Hepatocyte (in vitro differentiated cells): ENCODE data around the gene FNIP2. TPM values are rescaled to one million over a fixed set of nuclear protein-coding genes. Genes with fewer than 3 reads are reported as not detected.

Experiments used
- DNase-seq: peaks from one replicate; pipeline ENCODE4 v3.0.0-alpha.2; 2016; ENCODE audit warnings: low spot score
- H2AFZ ChIP-seq: fragments of 200-600 bp; sonication (generic); 2 replicates; pipeline ENCODE4 v1.6.0; 2016; ENCODE audit warnings: antibody characterized with exemption, mild to moderate bottlenecking
- H3K27ac ChIP-seq: fragments of 200-600 bp; sonication (generic); 2 replicates; pipeline ENCODE4 v1.5.1; 2016; ENCODE audit warnings: mild to moderate bottlenecking
- H3K27me3 ChIP-seq: fragments of 200-600 bp; sonication (generic); 2 replicates; pipeline ENCODE4 v1.6.1; 2016
- H3K36me3 ChIP-seq: fragments of 200-600 bp; sonication (generic); replicated peaks from 2 replicates; pipeline ENCODE4 v1.5.1; 2016; ENCODE audit warnings: low read depth; ENCODE audit not compliant: insufficient read depth
- H3K4me1 ChIP-seq: fragments of 200-600 bp; sonication (generic); 2 replicates; pipeline ENCODE4 v1.5.1; 2016; ENCODE audit warnings: mild to moderate bottlenecking, moderate library complexity; ENCODE audit not compliant: insufficient read depth
- H3K4me2 ChIP-seq: fragments of 200-600 bp; sonication (generic); 2 replicates; pipeline ENCODE4 v1.6.0; 2016
- H3K4me3 ChIP-seq: fragments of 200-600 bp; sonication (generic); 2 replicates; pipeline ENCODE4 v1.5.1; 2016; ENCODE audit warnings: mild to moderate bottlenecking
- H3K79me2 ChIP-seq: fragments of 200-600 bp; sonication (generic); 2 replicates; pipeline ENCODE4 v1.6.0; 2017; ENCODE audit warnings: mild to moderate bottlenecking
- H3K9me2 ChIP-seq: fragments of 200-600 bp; sonication (generic); replicated peaks from 2 replicates; pipeline ENCODE4 v1.6.0; 2017; ENCODE audit warnings: mild to moderate bottlenecking; ENCODE audit not compliant: insufficient read depth
- H3K9me3 ChIP-seq: fragments of 200-600 bp; sonication (generic); 2 replicates; pipeline ENCODE4 v1.5.1; 2016; ENCODE audit warnings: low read depth, mild to moderate bottlenecking
- H4K20me1 ChIP-seq: fragments of 200-600 bp; sonication (generic); 2 replicates; pipeline ENCODE4 v1.6.0; 2016; ENCODE audit warnings: mild to moderate bottlenecking; ENCODE audit not compliant: insufficient read depth, poor library complexity, severe bottlenecking
- EZH2 ChIP-seq: fragments of 200-600 bp; sonication (generic); IDR thresholded peaks from 2 replicates; pipeline ENCODE4 v1.6.1; 2016; ENCODE audit warnings: antibody characterized with exemption, mild to moderate bottlenecking, borderline replicate concordance
- EZH2phosphoT487 ChIP-seq: fragments of 200-600 bp; sonication (generic); IDR thresholded peaks from one replicate; pipeline ENCODE4 v1.6.1; 2018; ENCODE audit warnings: antibody characterized with exemption, mild to moderate bottlenecking, low read depth, moderate library complexity; ENCODE audit not compliant: unreplicated experiment, severe bottlenecking
- WGBS: methylation state at CpG from one replicate; pipeline ENCODE4 v1.1.6; 2016; ENCODE audit warnings: low lambda C conversion rate; ENCODE audit errors: missing lambda C conversion rate; 5-methylcytosine and 5-hydroxymethylcytosine counted together
- polyA plus RNA-seq: library from polyadenylated mRNA; unstranded; fragments of >200 nt; fragmentation: Nextera tagmentation; extraction: Ambion mirVana; gene quantifications from 2 replicates; pipeline ENCODE4 v1.2.1, GENCODE V29; 2016
- total RNA-seq: library from RNA; depleted of rRNA; stranded (reverse); fragments of >200 nt; gene quantifications from 2 replicates; pipeline ENCODE4 v1.2.3, GENCODE V29; 2014
- TF ChIP-seq, protein P1 (sequence below): fragments of 200-600 bp; sonication (generic); IDR thresholded peaks from 2 replicates; pipeline ENCODE4 v1.5.1; 2016; ENCODE audit warnings: antibody characterized with exemption, mild to moderate bottlenecking; ENCODE audit not compliant: poor library complexity

The FNIP2 gene
- total and polyA plus RNA-seq, 2 experiments from 2014 or later = 20.8 to 61.0 TPM

- Histone ChIP-seq H2AFZ (no peak overlapping the region), H3K4me1 (peaks cover 14% of the 10 kb centered on the region), H3K79me2 (no peaks in the 10 kb centered on the region), H4K20me1 (no peaks in the 10 kb centered on the region), H3K9me3 (no peaks in the 10 kb centered on the region), H3K27ac (no peak overlapping the region), H3K4me3 (no peak overlapping the region), H3K9me2 (no peaks in the 10 kb centered on the region), H3K4me2 (no peak overlapping the region), H3K36me3 (no peaks in the 10 kb centered on the region), H3K27me3 (no peaks in the 10 kb centered on the region)
- 98% methylated on average over 4 of the region's 4 CpGs for WGBS
- TF ChIP-seq, protein P1, sequence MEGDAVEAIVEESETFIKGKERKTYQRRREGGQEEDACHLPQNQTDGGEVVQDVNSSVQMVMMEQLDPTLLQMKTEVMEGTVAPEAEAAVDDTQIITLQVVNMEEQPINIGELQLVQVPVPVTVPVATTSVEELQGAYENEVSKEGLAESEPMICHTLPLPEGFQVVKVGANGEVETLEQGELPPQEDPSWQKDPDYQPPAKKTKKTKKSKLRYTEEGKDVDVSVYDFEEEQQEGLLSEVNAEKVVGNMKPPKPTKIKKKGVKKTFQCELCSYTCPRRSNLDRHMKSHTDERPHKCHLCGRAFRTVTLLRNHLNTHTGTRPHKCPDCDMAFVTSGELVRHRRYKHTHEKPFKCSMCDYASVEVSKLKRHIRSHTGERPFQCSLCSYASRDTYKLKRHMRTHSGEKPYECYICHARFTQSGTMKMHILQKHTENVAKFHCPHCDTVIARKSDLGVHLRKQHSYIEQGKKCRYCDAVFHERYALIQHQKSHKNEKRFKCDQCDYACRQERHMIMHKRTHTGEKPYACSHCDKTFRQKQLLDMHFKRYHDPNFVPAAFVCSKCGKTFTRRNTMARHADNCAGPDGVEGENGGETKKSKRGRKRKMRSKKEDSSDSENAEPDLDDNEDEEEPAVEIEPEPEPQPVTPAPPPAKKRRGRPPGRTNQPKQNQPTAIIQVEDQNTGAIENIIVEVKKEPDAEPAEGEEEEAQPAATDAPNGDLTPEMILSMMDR = no peak
- TF ChIP-seq EZH2phosphoT487 (no peak), EZH2 (no peak)
- DNase-seq = no peak
Observed at GRCh38 chr4:158840131-158840530, 71.3 kb downstream of the FNIP2 start.

DNA sequence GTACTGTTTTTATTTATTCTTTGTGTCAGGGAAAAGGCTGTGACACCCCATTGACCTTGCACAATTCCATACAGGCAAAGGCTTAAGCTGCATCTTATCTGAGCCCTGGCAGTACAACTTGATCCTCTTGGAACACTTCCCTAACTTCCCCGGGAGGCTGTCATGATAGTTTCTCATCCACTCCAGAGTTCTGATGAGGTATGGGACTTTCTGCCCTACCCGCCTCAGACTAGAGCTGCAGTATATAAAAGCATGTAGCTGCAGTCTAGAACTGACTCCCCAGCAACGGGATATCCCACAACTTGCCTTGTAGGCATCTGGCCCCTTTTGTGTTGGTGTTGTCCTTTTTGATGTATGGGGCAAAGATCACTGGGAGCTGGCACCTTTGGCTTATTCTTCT lies 72.7 kb downstream of the FNIP2 start:
- no peaks in the 10 kb centered on the region for H3K9me2 ChIP-seq
- H4K20me1 ChIP-seq = no peaks in the 10 kb centered on the region
- 75% methylated on average over 3 of the region's 3 CpGs for WGBS

DNA sequence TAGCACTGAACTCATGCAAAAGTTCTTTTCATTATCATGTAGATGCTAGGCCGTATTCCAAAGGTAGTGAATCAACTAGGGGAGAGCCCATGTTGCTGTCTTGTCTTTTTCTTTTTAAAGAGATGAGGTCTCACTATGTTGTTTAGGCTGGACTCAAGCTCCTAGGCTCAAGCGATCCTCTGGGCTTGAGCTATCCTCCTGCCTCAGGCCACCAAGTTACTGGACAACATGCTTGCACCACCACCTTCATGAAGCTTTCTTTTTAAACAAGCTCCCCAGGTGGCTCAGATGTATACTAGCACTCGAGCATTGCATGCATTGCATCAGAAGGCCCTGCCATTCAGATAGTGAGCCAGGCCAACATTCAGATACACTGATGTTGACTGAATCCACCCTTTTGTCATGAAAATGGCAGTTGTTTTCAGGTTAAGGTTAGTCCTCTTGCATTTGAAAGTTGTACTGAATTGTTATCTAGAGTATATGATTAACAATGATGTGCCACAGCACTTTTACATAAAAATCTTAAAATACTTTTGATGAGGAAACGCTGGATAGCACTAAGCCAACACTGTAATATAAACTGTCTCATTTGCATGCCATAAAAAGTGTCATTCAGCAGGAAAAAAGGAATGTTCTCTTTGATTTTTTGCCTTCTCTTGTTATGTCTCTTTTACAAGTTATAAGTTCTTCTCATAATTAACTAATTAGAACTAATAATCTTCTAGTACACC lies 76.7 kb downstream of the FNIP2 start:
- no peaks in the 10 kb centered on the region for H4K20me1 ChIP-seq
- H3K27ac ChIP-seq = no peak overlapping the region
- no peaks in the 10 kb centered on the region for H3K36me3 ChIP-seq
- no peaks in the 10 kb centered on the region for H3K9me2 ChIP-seq
- H3K4me1 ChIP-seq = peaks cover 5% of the 10 kb centered on the region
- H3K9me3 ChIP-seq = no peaks in the 10 kb centered on the region
- H3K4me3 ChIP-seq = no peak overlapping the region
- WGBS = 74% methylated on average over 4 of the region's 4 CpGs
- no peak for DNase-seq
- no peak overlapping the region for H2AFZ ChIP-seq
- H3K4me2 ChIP-seq = no peak overlapping the region
- TF ChIP-seq EZH2phosphoT487 (no peak), EZH2 (no peak)
- TF ChIP-seq, protein P1 = no peak
- no peaks in the 10 kb centered on the region for H3K79me2 ChIP-seq
- no peaks in the 10 kb centered on the region for H3K27me3 ChIP-seq

More for the DNA sequence above, 72.7 kb downstream of the FNIP2 start:
- no peaks in the 10 kb centered on the region for H3K27me3 ChIP-seq
- H3K4me3 ChIP-seq = no peak overlapping the region
- no peak overlapping the region for H3K27ac ChIP-seq
- H3K9me3 ChIP-seq = no peaks in the 10 kb centered on the region
- peak; percentile 29 for DNase-seq
- H3K36me3 ChIP-seq = no peaks in the 10 kb centered on the region
- H3K4me1 ChIP-seq = peaks cover 11% of the 10 kb centered on the region
- H3K4me2 ChIP-seq = no peak overlapping the region
- TF ChIP-seq, protein P1 = no peak
- no peak overlapping the region for H2AFZ ChIP-seq
- no peaks in the 10 kb centered on the region for H3K79me2 ChIP-seq
